Esophagus muscularis mucosa (tissue), 4 donors: Measurements from ENCODE around the gene DNAH3.

Experiments
- EP300 ChIP-seq: sonication (generic); formaldehyde crosslinking; IDR thresholded peaks from one replicate; pipeline ENCODE4 v1.6.1; 2017; ENCODE audit warnings: antibody characterized with exemption
- POLR2A ChIP-seq: fragments of 450-650 bp; IDR thresholded peaks from one replicate; pipeline ENCODE4 v1.6.1; 2017; ENCODE audit warnings: antibody characterized with exemption, moderate library complexity, mild to moderate bottlenecking, low read depth
- POLR2AphosphoS5 ChIP-seq, 2 donors: sonication (generic); formaldehyde crosslinking; IDR thresholded peaks; one replicate each; pipeline ENCODE4 v1.6.1; 2017; ENCODE audit warnings: antibody characterized with exemption in 2 of 2
- TF ChIP-seq, protein P1 (sequence below), 3 experiments: fragments of 200-600 bp in 2 of 3; fragments of 450-650 bp in 1 of 3; sonication (generic) in 2 of 3; IDR thresholded peaks; one replicate each; pipeline ENCODE4 v1.5.1; 2017 to 2019; ENCODE audit warnings: antibody characterized with exemption in 3 of 3, mild to moderate bottlenecking in 2 of 3, moderate library complexity in 1 of 3

DNA sequence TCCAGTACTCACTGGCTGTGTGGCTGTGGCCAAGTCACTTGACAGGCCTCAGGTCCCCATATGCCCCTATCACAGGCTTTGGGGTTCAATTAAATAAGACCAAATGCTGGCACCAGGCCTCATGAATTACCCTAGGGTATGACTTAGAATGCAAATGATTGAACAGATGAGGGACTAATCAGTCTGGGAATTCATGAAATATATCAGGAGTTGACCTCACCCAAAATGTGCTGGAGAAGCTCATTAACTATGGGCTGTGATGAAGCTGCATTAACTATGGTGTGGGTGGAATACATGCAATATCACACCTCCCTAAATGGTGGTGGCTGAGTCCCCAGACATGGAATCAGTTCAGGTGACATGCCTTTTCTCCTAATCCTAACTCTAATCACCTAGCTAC, 72.1 kb downstream of the DNAH3 start:
- TF ChIP-seq, protein P1, sequence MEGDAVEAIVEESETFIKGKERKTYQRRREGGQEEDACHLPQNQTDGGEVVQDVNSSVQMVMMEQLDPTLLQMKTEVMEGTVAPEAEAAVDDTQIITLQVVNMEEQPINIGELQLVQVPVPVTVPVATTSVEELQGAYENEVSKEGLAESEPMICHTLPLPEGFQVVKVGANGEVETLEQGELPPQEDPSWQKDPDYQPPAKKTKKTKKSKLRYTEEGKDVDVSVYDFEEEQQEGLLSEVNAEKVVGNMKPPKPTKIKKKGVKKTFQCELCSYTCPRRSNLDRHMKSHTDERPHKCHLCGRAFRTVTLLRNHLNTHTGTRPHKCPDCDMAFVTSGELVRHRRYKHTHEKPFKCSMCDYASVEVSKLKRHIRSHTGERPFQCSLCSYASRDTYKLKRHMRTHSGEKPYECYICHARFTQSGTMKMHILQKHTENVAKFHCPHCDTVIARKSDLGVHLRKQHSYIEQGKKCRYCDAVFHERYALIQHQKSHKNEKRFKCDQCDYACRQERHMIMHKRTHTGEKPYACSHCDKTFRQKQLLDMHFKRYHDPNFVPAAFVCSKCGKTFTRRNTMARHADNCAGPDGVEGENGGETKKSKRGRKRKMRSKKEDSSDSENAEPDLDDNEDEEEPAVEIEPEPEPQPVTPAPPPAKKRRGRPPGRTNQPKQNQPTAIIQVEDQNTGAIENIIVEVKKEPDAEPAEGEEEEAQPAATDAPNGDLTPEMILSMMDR (IDR thresholded peaks at IDR 0.05) = no peak
- TF ChIP-seq POLR2A (no peak), EP300 (no peak), POLR2AphosphoS5 (IDR thresholded peaks at IDR 0.05) (no peak)
